PC-3 (cell line): ENCODE results near the gene RHOBTB1. TPM values are rescaled to one million over a fixed set of nuclear protein-coding genes. Genes with fewer than 3 reads are reported as not detected.
A peak's percentile ranks its signal among the peaks of the same experiment; 100 is the strongest.

Source experiments
- ATAC-seq: fragments of 200-7000 bp; cut with Tn5 transposase; 2 replicates; pipeline ENCODE4 v1.9.1; 2020; ENCODE audit warnings: mild to moderate bottlenecking, moderate library complexity
- BruUV-seq: library from RNA; stranded (reverse); fragments of 400-500 nt; replicated peaks from 2 replicates; lab custom pipeline; 2021; lab: Mats Ljungman, UMichigan
- CTCF ChIA-PET: fragments of 300-600 bp; sonication (Branson Sonifier 250); formaldehyde crosslinking; loops from one replicate; lab custom pipeline; 2022; ENCODE audit warnings: antibody characterized with exemption; lab: Charles Lee
- POLR2A ChIA-PET: fragments of 300-600 bp; sonication (Branson Sonifier 250); formaldehyde crosslinking; loops from one replicate; lab custom pipeline; 2022; ENCODE audit warnings: antibody characterized with exemption; ENCODE audit not compliant: unreplicated experiment; lab: Charles Lee
- DNase-seq: peaks from one replicate; pipeline ENCODE4 v3.0.0-alpha.2; 2015
- H2AFZ ChIP-seq: fragments of 300-600 bp; sonication (generic); 2 replicates; pipeline ENCODE4 v1.6.0; 2016; ENCODE audit warnings: antibody characterized with exemption, low read length
- H3F3A ChIP-seq: fragments of 300-600 bp; sonication (generic); one replicate; pipeline ENCODE4 v1.6.0; 2017; ENCODE audit warnings: antibody characterized with exemption, low read length, control low read depth, mild to moderate bottlenecking; ENCODE audit not compliant: unreplicated experiment
- H3K27ac ChIP-seq: fragments of 300-600 bp; sonication (generic); 2 replicates; pipeline ENCODE4 v1.5.1; 2016; ENCODE audit warnings: mild to moderate bottlenecking, low read length
- H3K27me3 ChIP-seq: fragments of 300-600 bp; sonication (generic); 2 replicates; pipeline ENCODE4 v1.6.1; 2016; ENCODE audit warnings: low read length, mixed read lengths
- H3K36me3 ChIP-seq: fragments of 300-600 bp; sonication (generic); 2 replicates; pipeline ENCODE4 v1.6.1; 2016; ENCODE audit warnings: low read depth, mixed run types, low read length, mixed read lengths
- H3K4me1 ChIP-seq: fragments of 300-600 bp; sonication (generic); 2 replicates; pipeline ENCODE4 v1.5.1; 2016; ENCODE audit warnings: low read length; ENCODE audit not compliant: insufficient read depth
- H3K4me2 ChIP-seq: fragments of 300-600 bp; sonication (generic); 2 replicates; pipeline ENCODE4 v1.6.0; 2016; ENCODE audit warnings: low read length
- H3K4me3 ChIP-seq: fragments of 300-600 bp; sonication (generic); 2 replicates; pipeline ENCODE4 v1.5.1; 2016; ENCODE audit warnings: mild to moderate bottlenecking, low read length, mixed read lengths
- H3K79me2 ChIP-seq: fragments of 300-600 bp; sonication (generic); 2 replicates; pipeline ENCODE4 v1.6.1; 2017; ENCODE audit warnings: low read length, mixed read lengths
- H3K9ac ChIP-seq: fragments of 300-600 bp; sonication (generic); 2 replicates; pipeline ENCODE4 v1.6.0; 2016; ENCODE audit warnings: mild to moderate bottlenecking, low read length
- H3K9me2 ChIP-seq: fragments of 300-600 bp; sonication (generic); replicated peaks from 2 replicates; pipeline ENCODE4 v1.6.1; 2016; ENCODE audit warnings: mixed run types, low read length, mixed read lengths
- H3K9me3 ChIP-seq: fragments of 300-600 bp; sonication (generic); 2 replicates; pipeline ENCODE4 v1.6.1; 2016; ENCODE audit warnings: low read length, mixed read lengths
- H4K20me1 ChIP-seq: fragments of 300-600 bp; sonication (generic); 2 replicates; pipeline ENCODE4 v1.6.1; 2016; ENCODE audit warnings: low read length, mixed read lengths
- EZH2 ChIP-seq: fragments of 300-600 bp; sonication (generic); IDR thresholded peaks from one replicate; pipeline ENCODE4 v1.6.1; 2017; ENCODE audit warnings: antibody characterized with exemption, mild to moderate bottlenecking, low read length; ENCODE audit not compliant: unreplicated experiment
- EZH2phosphoT487 ChIP-seq: fragments of 300-600 bp; sonication (generic); IDR thresholded peaks from 2 replicates; pipeline ENCODE4 v1.6.1; 2018; ENCODE audit warnings: mild to moderate bottlenecking, antibody characterized with exemption, low read length, borderline replicate concordance
- intact Hi-C: fragments of 100-400 bp; cut with micrococcal nuclease; formaldehyde crosslinking; loops from 2 replicates; pipeline ENCODE4 v1.9.0; 2023
- total RNA-seq: library from RNA; depleted of rRNA; stranded (reverse); fragments of >200 nt; gene quantifications from 2 replicates; pipeline ENCODE4 v1.2.3, GENCODE V29; 2014
- TF ChIP-seq, protein P1 (sequence below): fragments of 300-600 bp; sonication (generic); conservative IDR thresholded peaks from 2 replicates; pipeline ENCODE4 v1.5.1; 2017; ENCODE audit warnings: antibody characterized with exemption, low read depth, mild to moderate bottlenecking, low read length

The RHOBTB1 gene
- total RNA-seq, 1 experiment from 2014 or later = 6.7 TPM

- H2AFZ ChIP-seq = no peak overlapping the region
- no peaks in the 10 kb centered on the region; the same call in 1 of the 2 replicates for H3K4me1 ChIP-seq
- TF ChIP-seq EZH2phosphoT487 (no peak), EZH2 (no peak)
- TF ChIP-seq, protein P1, sequence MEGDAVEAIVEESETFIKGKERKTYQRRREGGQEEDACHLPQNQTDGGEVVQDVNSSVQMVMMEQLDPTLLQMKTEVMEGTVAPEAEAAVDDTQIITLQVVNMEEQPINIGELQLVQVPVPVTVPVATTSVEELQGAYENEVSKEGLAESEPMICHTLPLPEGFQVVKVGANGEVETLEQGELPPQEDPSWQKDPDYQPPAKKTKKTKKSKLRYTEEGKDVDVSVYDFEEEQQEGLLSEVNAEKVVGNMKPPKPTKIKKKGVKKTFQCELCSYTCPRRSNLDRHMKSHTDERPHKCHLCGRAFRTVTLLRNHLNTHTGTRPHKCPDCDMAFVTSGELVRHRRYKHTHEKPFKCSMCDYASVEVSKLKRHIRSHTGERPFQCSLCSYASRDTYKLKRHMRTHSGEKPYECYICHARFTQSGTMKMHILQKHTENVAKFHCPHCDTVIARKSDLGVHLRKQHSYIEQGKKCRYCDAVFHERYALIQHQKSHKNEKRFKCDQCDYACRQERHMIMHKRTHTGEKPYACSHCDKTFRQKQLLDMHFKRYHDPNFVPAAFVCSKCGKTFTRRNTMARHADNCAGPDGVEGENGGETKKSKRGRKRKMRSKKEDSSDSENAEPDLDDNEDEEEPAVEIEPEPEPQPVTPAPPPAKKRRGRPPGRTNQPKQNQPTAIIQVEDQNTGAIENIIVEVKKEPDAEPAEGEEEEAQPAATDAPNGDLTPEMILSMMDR = no peak
- no peaks in the 10 kb centered on the region for H3K9me2 ChIP-seq
- no peak overlapping the region for H3K4me2 ChIP-seq
- H3K4me3 ChIP-seq = no peak overlapping the region
- H3K79me2 ChIP-seq = no peaks in the 10 kb centered on the region
- H4K20me1 ChIP-seq = no peaks in the 10 kb centered on the region
- ChIA-PET CTCF (no interaction called here), POLR2A (no interaction called here)
- no TSS peak for BruUV-seq
- intact Hi-C loops = no loop called here
- H3K36me3 ChIP-seq = no peaks in the 10 kb centered on the region
- H3K9me3 ChIP-seq = no peaks in the 10 kb centered on the region
- H3K27me3 ChIP-seq = no peaks in the 10 kb centered on the region
- ATAC-seq = no peak
- H3K9ac ChIP-seq = no peak overlapping the region
- no peak overlapping the region for H3K27ac ChIP-seq
- no peak for DNase-seq
- no peaks in the 10 kb centered on the region for H3F3A ChIP-seq
These were observed 72.8 kb downstream of the RHOBTB1 start for GRCh38 chr10:60871215-60871614.

GRCh38 chr10:60870803-60871202, 73.2 kb downstream of the RHOBTB1 start:
- CTCF ChIA-PET = no interaction called here

DNA sequence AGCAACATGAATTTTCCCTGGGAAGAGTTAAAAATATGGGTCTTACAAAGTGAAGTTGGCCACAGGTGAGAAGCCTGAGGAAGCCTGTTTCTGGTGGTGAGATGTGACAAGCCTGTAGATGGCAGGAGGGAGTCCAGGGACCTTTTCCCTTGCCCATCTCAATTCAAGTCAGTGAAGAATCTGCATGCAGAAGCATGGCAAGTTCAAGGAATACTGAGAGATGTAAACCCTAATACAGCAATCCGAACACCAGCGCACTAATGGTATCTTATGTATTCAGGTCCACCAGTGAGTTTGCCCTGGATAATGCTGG, 73.6 kb downstream of the RHOBTB1 start:
- intact Hi-C loops = no loop called here
- BruUV-seq = no TSS peak
- no peaks in the 10 kb centered on the region for H4K20me1 ChIP-seq
- H3F3A ChIP-seq = no peaks in the 10 kb centered on the region
- no peak overlapping the region for H3K9ac ChIP-seq
- H3K27ac ChIP-seq = no peak overlapping the region
- POLR2A ChIA-PET = no interaction called here
- H3K79me2 ChIP-seq = no peaks in the 10 kb centered on the region
- peak; percentile 75 for ATAC-seq
- no peak overlapping the region for H2AFZ ChIP-seq
- CTCF ChIA-PET = no interaction called here
- no peak overlapping the region for H3K4me2 ChIP-seq
- no peak for TF ChIP-seq EZH2
- TF ChIP-seq EZH2phosphoT487 = no peak
- TF ChIP-seq, protein P1 = peak; percentile 68
- H3K9me3 ChIP-seq = no peaks in the 10 kb centered on the region
- peak; percentile 42 for DNase-seq
- H3K4me1 ChIP-seq = no peaks in the 10 kb centered on the region; the same call in 1 of the 2 replicates
- H3K27me3 ChIP-seq = no peaks in the 10 kb centered on the region
- H3K4me3 ChIP-seq = no peak overlapping the region
- H3K36me3 ChIP-seq = no peaks in the 10 kb centered on the region
- no peaks in the 10 kb centered on the region for H3K9me2 ChIP-seq

More at GRCh38 chr10:60870803-60871202, 73.2 kb downstream of the RHOBTB1 start:
- POLR2A ChIA-PET = no interaction called here
- intact Hi-C loops = no loop called here
- H3K36me3 ChIP-seq = no peaks in the 10 kb centered on the region
- no peak overlapping the region for H3K27ac ChIP-seq
- BruUV-seq = no TSS peak
- no peaks in the 10 kb centered on the region for H3K9me3 ChIP-seq
- ATAC-seq (no peak), DNase-seq (no peak)
- no peak overlapping the region for H2AFZ ChIP-seq
- H3K4me1 ChIP-seq = no peaks in the 10 kb centered on the region; the same call in 1 of the 2 replicates
- no peak overlapping the region for H3K4me2 ChIP-seq
- H4K20me1 ChIP-seq = no peaks in the 10 kb centered on the region
- H3K79me2 ChIP-seq = no peaks in the 10 kb centered on the region
- no peaks in the 10 kb centered on the region for H3K9me2 ChIP-seq
- no peaks in the 10 kb centered on the region for H3F3A ChIP-seq
- no peak overlapping the region for H3K4me3 ChIP-seq
- no peak overlapping the region for H3K9ac ChIP-seq
- TF ChIP-seq, protein P1 = no peak
- TF ChIP-seq EZH2phosphoT487 (no peak), EZH2 (no peak)
- H3K27me3 ChIP-seq = no peaks in the 10 kb centered on the region
